ENCODE measurements around the gene SLC30A1. TPM values are rescaled to one million over a fixed set of nuclear protein-coding genes. Genes with fewer than 3 reads are reported as not detected.

SLC30A1 gene
- total and polyA plus RNA-seq, 2 of the 13 experiments (the other 11 are each of a cell fraction or from before 2014, with no cell fraction given): 5.9 to 24.4 TPM

GRCh38 chr1:211619033-211619996 lies 40.4 kb upstream of the SLC30A1 start (continued):
- TF ChIP-seq U2AF1 (optimal IDR thresholded peaks at IDR 0.05; ENCODE audit: low read depth, low read length): no peak
- peak; percentile 96 for TF ChIP-seq ESRRA (CRISPR knock-in tag; IDR thresholded peaks at IDR 0.05; ENCODE audit: low read depth)
- TF ChIP-seq CEBPZ (IDR thresholded peaks at IDR 0.05; ENCODE audit: low read length): no peak
- no peak for TF ChIP-seq ZNF782 (CRISPR knock-in tag; IDR thresholded peaks at IDR 0.05; ENCODE audit: borderline replicate concordance)
- no peak for TF ChIP-seq ZNF841 (CRISPR knock-in tag; IDR thresholded peaks at IDR 0.05; ENCODE audit: borderline replicate concordance)
- TF ChIP-seq ZNF430 (CRISPR knock-in tag; IDR thresholded peaks at IDR 0.05): no peak
- TF ChIP-seq POLR2AphosphoS5 (IDR thresholded peaks at IDR 0.05; ENCODE audit: low read depth, low read length): no peak
- no peak for TF ChIP-seq ZNF652 (CRISPR knock-in tag; IDR thresholded peaks at IDR 0.05; ENCODE audit: borderline replicate concordance, low read depth)
- no peak for TF ChIP-seq ZFP37 (CRISPR knock-in tag; IDR thresholded peaks at IDR 0.05; ENCODE audit: borderline replicate concordance)
- TF ChIP-seq ZNF251 (CRISPR knock-in tag; IDR thresholded peaks at IDR 0.05): no peak
- no peak for TF ChIP-seq CCDC6 (CRISPR knock-in tag; IDR thresholded peaks at IDR 0.05)
- TF ChIP-seq MTA3 (CRISPR knock-in tag; IDR thresholded peaks at IDR 0.05): no peak
- TF ChIP-seq ZNF781 (CRISPR knock-in tag; IDR thresholded peaks at IDR 0.05; ENCODE audit: borderline replicate concordance, not compliant biosample characterization): no peak
- TF ChIP-seq E2F1 (CRISPR knock-in tag; IDR thresholded peaks at IDR 0.05): no peak
- TF ChIP-seq ZSCAN20 (CRISPR knock-in tag; IDR thresholded peaks at IDR 0.05; ENCODE audit: borderline replicate concordance): no peak
- TF ChIP-seq ELF1 (CRISPR knock-in tag; IDR thresholded peaks at IDR 0.05): no peak
- TF ChIP-seq NFKB2 (CRISPR knock-in tag; IDR thresholded peaks at IDR 0.05; ENCODE audit: borderline replicate concordance): no peak
- TF ChIP-seq ZBTB21 (CRISPR knock-in tag; IDR thresholded peaks at IDR 0.05): no peak
- peak; percentile 65; a peak in 2 of 4 replicates for TF ChIP-seq EP300 (IDR thresholded peaks at IDR 0.05; ENCODE audit: low read depth in 2 of 2, low read length in 2 of 2)
- no peak for TF ChIP-seq EP300 (CRISPR knock-in tag; IDR thresholded peaks at IDR 0.05; ENCODE audit: borderline replicate concordance)
- no peak for TF ChIP-seq HNRNPL (IDR thresholded peaks at IDR 0.05; ENCODE audit: low read depth, low read length)
- peak; percentile 27; the same call in 1 of the 2 replicates for TF ChIP-seq ZNF362 (CRISPR knock-in tag; IDR thresholded peaks at IDR 0.05; ENCODE audit: borderline replicate concordance)
- no peak for TF ChIP-seq SRY (CRISPR knock-in tag; IDR thresholded peaks at IDR 0.05)
- no peak for TF ChIP-seq MLLT10 (CRISPR knock-in tag; IDR thresholded peaks at IDR 0.05)
- no peak for TF ChIP-seq PHF20 (CRISPR knock-in tag; IDR thresholded peaks at IDR 0.05)
- TF ChIP-seq ZNF703 (CRISPR knock-in tag; IDR thresholded peaks at IDR 0.05; ENCODE audit: borderline replicate concordance): no peak

Data from HepG2 (cell line).